ENCODE data around the gene LYZL4.

- TF ChIP-seq CTCF (IDR thresholded peaks at IDR 0.05) (no peak), POLR2A (IDR thresholded peaks at IDR 0.05) (no peak)
These were observed 32.7 kb downstream of the LYZL4 start for GRCh38 chr3:42377681-42378080.

Measured in heart left ventricle (tissue), 13 donors.